GM21447 (cell line): ENCODE data around the gene KNCN.

Experiments used
- ATAC-seq: cut with Tn5 transposase; IDR thresholded peaks from one replicate; pipeline ENCODE4 v1.9.1; 2021; ENCODE audit not compliant: unreplicated experiment

Gene KNCN

GRCh38 chr1:46526013-46526690 lies 25.3 kb downstream of the KNCN start:
- ATAC-seq = no peak

GRCh38 chr1:46525253-46525983 lies 26.0 kb downstream of the KNCN start:
- ATAC-seq = no peak

- no peak for ATAC-seq
Measured at GRCh38 chr1:46524843-46525242, 26.6 kb downstream of the KNCN start.

DNA sequence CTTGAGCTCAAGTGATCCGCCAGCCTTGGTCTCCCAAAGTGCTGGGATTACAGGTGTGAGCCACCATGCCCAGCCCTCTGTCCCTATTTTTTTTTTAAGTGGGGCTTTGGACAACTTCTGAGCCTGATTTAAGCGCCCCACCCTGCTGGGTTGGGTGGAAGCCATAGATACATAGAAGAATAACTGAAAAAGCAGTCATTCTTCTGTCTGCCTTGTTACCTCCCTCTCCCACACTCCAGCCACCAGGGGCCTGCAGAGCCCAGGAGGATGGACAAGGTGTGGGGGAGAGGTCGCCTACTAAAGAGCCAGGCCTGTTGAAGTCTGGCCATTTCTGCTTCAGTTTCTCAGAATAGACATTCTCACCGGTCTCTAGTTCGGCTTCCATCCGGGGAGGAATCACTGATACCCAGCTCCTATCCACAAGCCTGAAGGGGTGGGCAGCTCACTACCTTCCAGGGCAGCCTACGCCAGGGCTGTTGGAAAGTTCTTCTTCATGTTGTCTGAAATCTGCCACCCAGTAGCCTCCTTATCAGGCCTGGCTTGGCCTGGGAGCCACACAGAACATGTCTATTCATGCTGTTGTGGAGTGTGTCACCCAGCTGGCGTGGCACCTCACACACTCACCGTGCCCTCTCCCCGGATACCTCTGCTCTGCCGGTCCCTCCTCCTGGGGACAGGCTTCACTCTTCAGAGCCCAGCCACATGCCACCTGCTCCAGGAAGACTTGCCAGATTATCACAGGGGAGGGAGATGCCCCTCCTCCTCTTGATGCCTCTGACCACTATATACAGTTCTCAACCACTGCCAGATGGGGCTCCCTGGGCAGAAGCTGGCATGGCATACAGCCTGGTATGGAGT lies 27.7 kb downstream of the KNCN start:
- ATAC-seq = no peak

DNA sequence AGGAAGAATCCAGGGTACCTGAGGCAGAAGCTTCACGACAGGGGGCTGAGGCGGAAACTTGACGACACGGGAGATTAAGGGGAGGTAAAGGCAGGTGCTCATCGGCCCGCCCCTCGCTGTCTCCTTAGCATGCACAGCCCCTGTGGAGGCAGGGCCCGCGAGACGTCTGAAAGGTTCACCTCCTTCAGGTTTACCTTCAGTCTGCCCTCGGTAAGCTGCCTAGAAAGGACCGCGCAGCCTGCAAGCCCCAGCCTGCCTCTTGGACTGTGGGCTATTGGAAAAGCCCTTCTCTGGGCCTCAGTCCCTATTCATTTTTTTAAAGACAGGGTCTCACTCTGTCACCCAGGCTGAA lies 28.5 kb downstream of the KNCN start:
- ATAC-seq = no peak

GRCh38 chr1:46522184-46522968 lies 29.1 kb downstream of the KNCN start:
- ATAC-seq = peak; percentile 68

DNA sequence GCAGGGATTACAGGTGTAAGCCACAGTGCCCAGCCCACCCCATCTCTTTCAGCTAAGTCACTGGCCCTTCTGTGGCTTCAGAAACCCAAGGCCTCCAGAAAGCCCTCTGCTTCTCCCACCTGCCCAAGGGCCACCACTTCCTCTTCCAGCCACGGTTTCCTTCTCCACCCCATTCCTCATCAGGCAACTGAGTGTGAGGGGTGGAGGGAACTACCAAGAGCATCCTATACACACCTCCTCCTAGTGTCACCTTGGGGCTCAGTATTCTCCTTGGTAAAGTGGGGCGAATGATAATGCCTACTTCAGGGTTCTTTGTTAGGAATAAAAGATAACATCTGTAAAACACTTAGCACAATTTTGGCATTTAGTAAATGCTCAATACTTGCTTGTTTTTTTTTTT lies 30.0 kb downstream of the KNCN start:
- ATAC-seq = no peak

DNA sequence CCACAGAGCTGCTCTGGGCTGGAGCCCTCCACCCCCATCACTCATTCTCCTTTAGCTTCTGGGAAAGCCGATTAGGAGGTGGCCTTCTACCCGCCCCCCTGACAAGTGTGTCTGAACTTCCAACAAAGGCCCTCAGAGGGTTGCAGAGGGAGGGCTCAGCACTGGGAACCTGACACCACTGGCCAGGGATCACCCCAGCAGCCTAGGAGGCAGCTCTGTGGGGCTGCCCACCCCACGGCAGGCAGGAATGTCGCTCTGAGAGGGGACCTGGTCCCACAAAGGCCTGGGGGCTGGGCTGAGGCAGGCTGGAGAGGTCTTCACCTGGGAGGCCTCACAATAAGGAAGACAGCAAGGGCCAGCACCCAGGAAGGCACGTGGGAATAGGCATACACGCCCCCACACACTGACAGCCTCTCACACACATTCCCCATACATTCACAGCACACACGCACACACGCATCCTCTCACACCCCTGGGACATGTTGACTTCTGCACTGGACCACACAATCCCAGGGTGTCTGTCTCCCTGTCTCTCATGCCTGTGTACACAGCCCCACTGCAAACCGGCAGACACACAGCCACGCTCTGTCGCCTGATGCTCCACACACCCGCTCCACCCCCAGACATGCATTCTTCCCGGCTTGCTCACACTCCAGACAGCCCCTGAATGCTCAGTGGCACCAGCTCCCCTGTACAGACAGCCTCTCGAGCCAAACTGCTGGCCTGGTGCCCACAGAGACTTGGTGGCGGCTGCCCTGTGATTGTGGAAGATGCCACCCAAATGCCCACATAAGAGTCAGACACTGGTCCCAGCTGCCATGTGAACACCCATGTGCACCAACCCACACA lies 31.2 kb downstream of the KNCN start:
- no peak for ATAC-seq

DNA sequence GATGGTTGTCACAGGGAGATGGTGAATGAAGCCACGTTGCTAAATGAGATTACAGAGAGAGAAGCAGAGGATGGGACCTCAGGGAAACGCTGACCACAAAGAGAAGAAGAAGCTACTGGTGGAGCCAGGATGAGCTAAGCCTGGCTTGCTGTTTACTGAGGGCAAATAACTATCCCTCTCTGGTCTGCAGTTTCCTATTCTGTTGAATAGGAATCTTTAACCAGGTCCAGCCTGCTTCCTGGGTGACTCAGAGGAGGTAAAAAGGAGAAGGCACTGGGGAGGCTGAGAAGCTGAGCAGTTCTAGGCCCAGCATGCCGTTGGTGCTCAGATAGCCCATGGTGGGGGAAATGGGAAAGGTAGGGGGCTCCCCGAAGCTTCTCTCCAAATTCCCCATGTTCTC lies 32.2 kb downstream of the KNCN start:
- no peak for ATAC-seq

GRCh38 chr1:46517932-46518498 lies 33.4 kb downstream of the KNCN start:
- no peak for ATAC-seq

GRCh38 chr1:46517010-46517600 lies 34.3 kb downstream of the KNCN start:
- no peak for ATAC-seq

DNA sequence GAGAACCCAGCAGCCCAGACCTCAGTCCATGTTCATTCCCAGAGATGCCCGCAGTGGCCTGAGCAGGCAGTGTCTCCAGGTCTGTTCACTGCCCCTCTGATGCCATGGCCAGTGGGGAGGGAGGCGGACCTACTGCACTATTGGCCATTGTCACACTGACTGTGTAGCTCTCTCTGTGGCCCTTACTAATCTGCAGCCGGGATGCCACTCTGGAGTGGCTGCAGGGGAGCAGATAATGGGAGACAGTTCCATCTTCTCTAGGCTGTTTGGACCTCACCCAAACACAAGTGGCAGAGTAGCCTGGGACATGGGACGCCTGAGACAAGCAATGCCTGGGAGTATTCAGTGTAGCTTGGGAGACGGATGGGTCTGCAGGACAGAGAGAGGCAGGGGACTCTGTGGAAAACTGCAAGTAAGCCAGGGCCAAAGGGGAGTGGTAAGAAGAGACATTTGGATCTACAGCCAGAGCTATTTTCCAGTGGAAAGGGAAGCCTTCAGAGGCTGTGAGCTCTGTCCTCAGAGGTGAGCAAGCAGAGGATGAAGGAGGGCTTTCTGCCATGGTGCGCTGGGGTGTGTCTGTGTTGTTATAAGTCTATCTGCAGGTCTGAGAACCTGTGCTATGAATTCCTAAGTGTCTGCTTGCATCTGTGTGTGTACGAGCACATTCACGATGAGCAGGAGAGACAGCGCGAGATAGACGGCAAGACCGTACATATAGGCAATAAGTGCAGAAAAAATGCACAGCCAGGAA lies 35.1 kb downstream of the KNCN start:
- no peak for ATAC-seq

- no peak for ATAC-seq
Measured at GRCh38 chr1:46515576-46515975, 35.9 kb downstream of the KNCN start.

DNA sequence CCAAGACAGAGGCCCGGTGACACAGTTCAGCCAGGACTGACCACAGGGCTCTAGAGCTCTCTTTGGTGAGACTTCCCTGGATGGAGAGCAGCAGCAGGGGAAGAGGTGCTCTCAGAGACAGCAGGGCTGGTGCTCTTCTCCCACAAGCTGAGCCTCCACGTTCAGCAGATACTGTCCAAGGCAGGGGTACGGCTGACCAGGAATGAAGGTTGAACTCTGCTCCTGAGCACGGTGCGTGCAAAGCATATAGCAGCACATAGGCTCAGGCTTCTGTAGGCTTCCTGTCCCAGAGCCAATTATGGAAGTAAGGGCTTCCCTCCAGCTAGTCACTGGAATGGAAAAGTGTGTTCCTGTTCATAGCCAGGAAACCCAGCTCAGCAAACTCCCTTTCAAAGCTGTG lies 37.9 kb downstream of the KNCN start:
- ATAC-seq = no peak

GRCh38 chr1:46512792-46513190 lies 38.7 kb downstream of the KNCN start:
- ATAC-seq = no peak

- no peak for ATAC-seq
Measured at GRCh38 chr1:46512135-46512791, 39.2 kb downstream of the KNCN start.

- ATAC-seq = no peak
Measured at GRCh38 chr1:46510998-46511365, 40.5 kb downstream of the KNCN start.

- ATAC-seq = no peak
Measured at GRCh38 chr1:46510341-46510997, 41.0 kb downstream of the KNCN start.
